KOPT-K1 (cell line): ENCODE data around the gene ANAPC5.
"Not testable (repeated sequence)": the region's sequence is repeated elsewhere in the genome, so short reads cannot be mapped to it uniquely, and the experiment has no call there.

Experiments
- H3K27ac ChIP-seq: fragments of 200-600 bp; sonication (generic); 2 replicates; pipeline ENCODE4 v1.5.1; 2016; ENCODE audit warnings: antibody characterized with exemption, mild to moderate bottlenecking, low read depth, low read length; ENCODE audit not compliant: poor library complexity, severe bottlenecking
- H3K36me3 ChIP-seq: fragments of 200-600 bp; sonication (generic); 2 replicates; pipeline ENCODE4 v1.5.1; 2017; ENCODE audit warnings: antibody characterized with exemption, mild to moderate bottlenecking, low read length, moderate library complexity; ENCODE audit not compliant: insufficient read depth
- H3K9me3 ChIP-seq: fragments of 200-600 bp; sonication (generic); 2 replicates; pipeline ENCODE4 v1.5.1; 2017; ENCODE audit warnings: antibody characterized with exemption, low read length, mild to moderate bottlenecking; ENCODE audit not compliant: insufficient read depth, poor library complexity, severe bottlenecking

Gene ANAPC5

DNA sequence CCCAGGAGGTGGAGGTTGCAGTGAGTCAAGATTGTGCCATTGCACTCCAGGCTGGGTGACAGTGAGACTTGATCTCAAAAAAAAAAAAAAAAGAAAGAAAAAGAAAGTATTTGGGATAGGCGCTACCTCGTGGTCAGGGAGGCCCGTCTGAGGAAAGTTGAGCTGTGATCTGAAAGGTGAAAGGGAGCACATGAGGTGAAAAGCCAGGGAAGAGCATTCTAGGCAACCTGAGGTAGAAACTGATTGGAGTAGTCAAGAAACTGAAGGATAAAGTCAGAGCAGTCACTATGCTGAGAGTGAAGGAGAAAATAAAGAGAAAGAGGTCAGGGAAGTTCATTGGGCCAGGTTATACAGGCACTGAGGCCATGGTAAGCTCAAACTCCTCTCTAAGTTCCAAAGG lies 7.7 kb downstream of the ANAPC5 start:
- Histone ChIP-seq H3K9me3 (no peaks in the 10 kb centered on the region), H3K36me3 (peaks cover 97% of the 10 kb centered on the region), H3K27ac (no peak overlapping the region)

DNA sequence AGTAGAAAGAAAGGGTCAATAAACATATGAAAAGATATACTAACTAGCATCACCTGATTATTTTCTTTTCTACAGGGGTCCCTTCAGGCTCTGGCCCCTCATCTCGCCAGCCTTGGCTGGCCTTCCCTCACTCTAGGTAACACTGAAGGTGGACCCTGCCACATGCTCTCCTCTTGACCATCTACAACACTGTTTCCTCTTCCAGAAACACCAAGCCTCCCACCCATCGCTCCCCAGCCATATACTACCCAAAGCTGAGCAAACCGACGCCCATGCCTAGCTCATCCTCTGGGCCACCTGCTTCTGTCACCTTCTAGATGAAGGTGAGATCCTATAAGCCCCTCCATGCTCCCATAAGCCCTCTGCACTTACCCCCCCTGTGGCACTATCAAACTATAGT lies 14.8 kb downstream of the ANAPC5 start:
- Histone ChIP-seq H3K27ac (no peak overlapping the region), H3K9me3 (no peaks in the 10 kb centered on the region), H3K36me3 (peaks cover 97% of the 10 kb centered on the region)

DNA sequence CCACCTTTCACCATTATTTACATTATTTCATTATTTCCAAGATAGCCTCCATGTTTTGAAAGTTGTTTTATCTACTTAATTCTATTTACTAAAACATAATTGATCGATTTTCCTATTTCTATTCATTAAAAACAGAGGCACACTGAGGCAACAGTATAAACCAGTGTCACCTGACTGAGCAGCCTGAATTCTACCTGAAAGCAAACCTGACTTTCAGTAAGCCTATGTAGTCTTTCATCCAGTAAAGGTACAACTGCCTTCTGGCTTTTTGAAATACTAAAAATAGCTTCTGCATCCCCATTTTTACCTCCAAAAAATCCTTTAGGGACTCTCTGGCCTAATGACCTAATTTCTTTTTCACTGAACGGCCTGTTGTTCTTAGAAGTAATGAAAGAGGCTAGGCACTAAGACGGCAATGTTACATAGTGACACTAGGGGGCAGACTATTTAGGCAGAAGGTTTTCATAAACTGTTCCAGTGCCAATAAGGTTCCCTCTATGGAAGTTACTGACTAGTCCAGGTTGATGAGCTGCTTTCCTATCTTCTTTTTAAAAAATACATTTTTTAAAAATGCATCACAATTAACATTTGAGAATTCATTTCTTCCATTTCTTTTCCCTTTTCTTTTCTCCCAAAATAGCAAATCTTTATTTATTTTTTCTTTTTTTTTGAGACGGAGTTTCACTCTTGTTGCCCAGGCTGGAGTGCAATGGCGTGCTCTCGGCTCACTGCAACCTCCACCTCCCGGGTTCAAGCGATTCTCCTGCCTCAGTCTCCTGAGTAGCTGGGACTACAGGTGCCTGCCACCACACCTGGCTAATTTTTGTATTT lies 17.5 kb downstream of the ANAPC5 start:
- H3K36me3 ChIP-seq: peaks cover 97% of the 10 kb centered on the region

DNA sequence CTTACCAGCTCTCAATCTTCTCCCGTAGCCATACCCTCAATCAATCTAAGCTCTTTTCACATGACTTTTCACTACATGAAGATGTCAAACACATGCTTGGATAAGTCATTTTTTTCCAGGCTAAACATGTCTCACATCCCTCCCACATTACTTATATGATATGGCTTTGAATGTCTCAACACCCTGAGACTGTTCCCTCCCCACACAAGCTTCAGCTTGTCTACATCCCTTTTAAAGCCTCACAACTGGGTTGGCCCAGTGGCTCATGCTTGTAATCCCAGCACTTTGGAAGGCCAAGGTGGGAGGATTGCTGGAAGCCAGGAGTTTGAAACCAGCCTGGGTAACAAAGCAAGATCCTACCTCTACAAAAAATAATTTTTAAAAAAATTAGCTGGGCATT lies 18.5 kb downstream of the ANAPC5 start:
- no peak overlapping the region for H3K27ac ChIP-seq
- H3K9me3 ChIP-seq: no peaks in the 10 kb centered on the region
- H3K36me3 ChIP-seq: peaks cover 97% of the 10 kb centered on the region

More for the DNA sequence above, 17.5 kb downstream of the ANAPC5 start:
- H3K9me3 ChIP-seq: no peaks in the 10 kb centered on the region
- H3K27ac ChIP-seq: no peak overlapping the region

DNA sequence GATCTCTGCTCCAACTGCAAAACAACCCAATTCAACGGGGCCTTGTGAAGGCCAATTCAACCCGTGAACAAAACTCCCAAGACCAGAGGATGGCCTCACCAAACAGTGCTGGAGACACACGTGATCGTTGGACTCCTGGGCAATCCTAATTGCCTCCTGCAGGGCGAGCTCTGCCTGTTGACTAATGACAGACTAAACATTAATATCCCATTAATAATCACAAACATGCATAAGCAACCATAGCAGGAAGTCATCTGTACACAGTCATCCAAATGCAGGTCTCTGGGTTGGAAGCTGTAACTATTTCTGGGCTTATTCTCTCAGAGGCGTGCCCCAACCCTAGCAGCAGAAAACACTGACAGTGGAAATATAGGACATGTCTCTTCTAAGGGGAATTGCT lies 21.0 kb downstream of the ANAPC5 start:
- Histone ChIP-seq H3K36me3 (peaks cover 100% of the 10 kb centered on the region), H3K27ac (no peak overlapping the region), H3K9me3 (no peaks in the 10 kb centered on the region)

DNA sequence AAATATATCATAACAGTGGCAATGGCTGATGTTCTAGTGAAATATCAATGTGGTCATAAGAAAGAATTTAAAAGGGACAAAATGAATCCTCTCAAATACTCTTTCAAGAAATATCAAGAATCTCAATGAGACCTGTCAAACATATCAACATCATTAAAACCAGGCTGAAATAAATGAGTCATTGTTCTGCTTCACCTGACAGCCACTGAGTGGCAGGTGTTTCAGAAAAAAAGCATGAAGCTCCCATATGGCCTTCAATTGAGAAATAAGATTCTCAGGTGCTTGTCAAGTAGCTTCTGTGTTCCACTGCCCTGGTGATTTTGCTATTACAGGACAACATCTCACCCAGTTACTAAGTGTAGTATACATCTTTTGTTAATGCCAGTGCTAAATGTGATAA lies 21.5 kb downstream of the ANAPC5 start:
- Histone ChIP-seq H3K9me3 (no peaks in the 10 kb centered on the region), H3K27ac (no peak overlapping the region), H3K36me3 (peaks cover 100% of the 10 kb centered on the region)

DNA sequence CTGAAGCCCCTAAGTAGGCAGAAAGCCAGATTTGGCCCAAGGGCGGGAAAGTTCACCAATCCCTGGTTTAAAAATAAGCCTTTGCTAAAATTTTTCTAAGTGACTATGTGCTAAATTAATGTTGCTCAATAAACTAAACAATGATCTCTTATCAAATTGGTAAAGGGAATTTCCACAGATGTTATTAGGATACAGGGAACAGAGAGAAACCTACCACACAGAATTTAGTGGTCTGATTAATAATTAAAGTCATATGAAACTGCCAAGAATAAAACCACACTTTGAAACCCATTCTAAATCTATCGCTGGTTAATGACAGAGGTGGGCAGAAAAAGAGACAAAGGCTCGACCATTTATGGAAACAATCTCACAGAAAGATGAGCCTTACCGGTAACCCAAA lies 22.0 kb downstream of the ANAPC5 start:
- H3K36me3 ChIP-seq: peaks cover 99% of the 10 kb centered on the region
- H3K9me3 ChIP-seq: no peaks in the 10 kb centered on the region
- H3K27ac ChIP-seq: no peak overlapping the region

DNA sequence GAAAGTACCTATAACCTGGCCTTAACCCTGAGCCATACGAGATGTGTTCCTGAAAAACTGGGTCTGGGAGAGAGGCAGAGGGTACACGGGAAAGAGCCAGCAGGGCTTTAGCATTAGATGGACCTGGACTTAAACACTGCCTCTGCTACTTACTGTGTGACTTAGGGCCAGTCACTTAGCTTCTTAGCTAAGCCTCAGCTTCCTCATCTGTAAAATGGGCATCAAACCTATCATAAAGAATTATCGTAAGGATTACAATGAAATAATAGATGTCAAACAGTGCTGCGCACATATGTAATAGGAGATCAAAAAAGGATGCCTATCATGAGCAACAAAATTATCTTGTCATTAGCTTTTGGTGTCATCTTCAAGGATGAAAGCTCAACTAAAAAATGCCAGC lies 23.6 kb downstream of the ANAPC5 start:
- Histone ChIP-seq H3K36me3 (peaks cover 99% of the 10 kb centered on the region), H3K9me3 (no peaks in the 10 kb centered on the region), H3K27ac (no peak overlapping the region)

DNA sequence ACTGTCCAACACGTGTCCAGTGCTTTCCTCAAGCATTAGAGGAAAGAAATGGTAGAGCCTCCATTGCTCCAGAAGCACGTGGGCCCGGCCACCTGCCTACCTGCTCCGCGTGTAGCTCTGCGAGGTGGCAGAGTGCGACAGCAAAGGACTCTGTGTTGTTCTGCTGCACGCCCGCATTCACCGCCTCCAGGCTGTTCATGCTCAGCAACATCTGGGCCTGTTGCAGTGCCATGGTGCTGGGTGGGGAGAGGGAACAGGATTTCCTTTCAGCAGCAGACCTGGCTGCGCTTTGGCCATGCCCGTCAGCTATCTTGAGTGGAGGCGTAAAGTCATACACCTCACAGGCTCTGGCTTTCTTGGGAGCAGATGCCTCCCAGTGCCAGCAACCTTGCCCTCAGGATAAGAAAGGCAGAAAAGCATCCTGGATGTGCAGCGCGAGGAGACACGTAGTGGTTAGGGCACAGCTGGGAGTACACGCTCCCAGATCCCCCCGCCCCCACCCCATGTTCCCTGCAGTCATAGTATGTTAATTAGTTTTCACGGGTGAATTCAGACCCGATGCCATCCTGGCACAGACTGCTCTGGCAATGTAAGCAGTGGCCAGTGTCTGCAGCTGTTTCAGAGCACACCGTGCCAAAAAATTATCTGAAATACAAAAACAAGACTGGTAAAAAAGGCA lies 25.1 kb downstream of the ANAPC5 start:
- Histone ChIP-seq H3K9me3 (no peaks in the 10 kb centered on the region), H3K36me3 (peaks cover 99% of the 10 kb centered on the region), H3K27ac (no peak overlapping the region)

DNA sequence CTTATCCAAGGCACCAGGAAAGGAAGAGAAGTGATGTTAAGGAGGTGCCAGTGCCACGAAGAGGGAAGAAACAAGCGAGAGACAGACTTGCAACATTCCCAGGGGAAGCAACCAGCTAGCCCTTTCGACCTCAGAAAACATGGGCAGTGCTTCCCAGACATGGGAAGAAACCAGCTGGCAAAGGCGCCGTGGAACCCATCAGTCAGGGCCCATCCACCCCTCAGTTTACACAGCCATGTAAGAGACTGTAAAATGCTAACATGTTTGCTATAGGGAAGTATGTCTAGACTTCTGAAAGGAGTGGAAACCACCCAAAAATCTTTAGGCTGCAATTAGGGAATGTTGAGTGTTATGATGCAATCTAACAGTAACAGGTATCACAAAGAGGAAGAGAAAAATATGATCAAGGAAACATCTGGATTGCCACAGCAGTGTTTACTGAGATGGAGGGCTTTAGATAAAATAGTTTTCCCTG lies 26.3 kb downstream of the ANAPC5 start:
- H3K27ac ChIP-seq: no peak overlapping the region

DNA sequence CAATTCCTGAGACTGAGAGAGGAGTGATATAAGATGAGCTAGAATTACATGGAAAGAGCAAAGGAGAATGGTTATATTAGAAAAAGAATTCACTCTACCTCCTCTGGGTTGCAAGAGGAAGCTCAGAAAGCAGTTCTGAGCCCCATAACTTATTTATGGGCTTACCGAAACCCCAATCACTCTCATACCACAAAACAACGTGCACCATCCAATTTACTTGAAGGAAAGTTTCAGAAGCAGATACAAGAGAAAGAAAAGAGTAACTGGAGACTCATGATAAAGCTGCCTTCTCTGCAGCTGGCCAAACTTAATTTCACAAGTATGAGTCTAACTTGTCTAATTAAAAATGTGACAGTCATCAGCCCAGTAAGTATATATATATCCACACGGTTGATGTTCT lies 28.3 kb downstream of the ANAPC5 start:
- H3K36me3 ChIP-seq: peaks cover 99% of the 10 kb centered on the region

More for the DNA sequence above, 26.3 kb downstream of the ANAPC5 start:
- Histone ChIP-seq H3K36me3 (peaks cover 99% of the 10 kb centered on the region), H3K9me3 (no peaks in the 10 kb centered on the region)

DNA sequence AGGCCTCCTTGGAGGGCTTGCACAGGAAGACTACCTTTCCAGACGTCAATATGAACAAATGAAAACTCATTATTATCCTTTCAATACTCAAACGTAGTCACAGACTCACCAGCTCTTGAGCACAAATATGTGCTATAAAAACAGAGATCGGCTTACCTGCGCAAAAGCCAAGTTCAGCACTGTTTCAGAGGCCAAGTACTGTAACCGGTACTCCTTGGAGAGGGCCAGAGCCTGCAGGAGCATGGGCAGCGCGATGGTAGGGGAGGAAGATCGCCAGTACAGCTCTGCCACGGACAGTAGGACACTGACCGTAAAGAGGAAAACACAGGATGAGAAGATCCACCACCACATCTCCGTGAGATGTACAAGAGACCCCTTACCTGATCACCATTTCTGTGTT lies 34.1 kb downstream of the ANAPC5 start:
- Histone ChIP-seq H3K36me3 (peaks cover 99% of the 10 kb centered on the region), H3K27ac (no peak overlapping the region), H3K9me3 (no peaks in the 10 kb centered on the region)

More for the DNA sequence above, 28.3 kb downstream of the ANAPC5 start:
- Histone ChIP-seq H3K9me3 (no peaks in the 10 kb centered on the region), H3K27ac (no peak overlapping the region)

DNA sequence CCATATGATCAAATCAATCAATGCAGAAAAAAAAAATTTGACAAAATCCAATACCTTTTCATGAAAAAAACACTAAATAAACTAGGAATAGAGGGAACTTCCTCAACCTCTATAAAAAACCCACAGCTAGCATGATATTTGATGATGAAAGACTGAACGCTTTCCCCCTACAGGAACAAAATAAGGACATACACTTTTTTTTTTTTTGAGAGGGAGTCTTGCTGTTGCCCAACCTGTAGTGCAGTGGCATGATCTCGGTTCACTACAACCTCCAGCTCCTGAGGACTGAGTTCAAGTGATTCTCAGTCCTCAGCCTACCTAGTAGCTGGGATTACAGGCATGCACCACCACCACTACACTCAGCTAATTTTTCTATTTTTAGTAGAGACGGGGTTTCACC lies 37.8 kb downstream of the ANAPC5 start:
- Histone ChIP-seq H3K9me3 (no peaks in the 10 kb centered on the region), H3K36me3 (peaks cover 99% of the 10 kb centered on the region), H3K27ac (no peak overlapping the region)

DNA sequence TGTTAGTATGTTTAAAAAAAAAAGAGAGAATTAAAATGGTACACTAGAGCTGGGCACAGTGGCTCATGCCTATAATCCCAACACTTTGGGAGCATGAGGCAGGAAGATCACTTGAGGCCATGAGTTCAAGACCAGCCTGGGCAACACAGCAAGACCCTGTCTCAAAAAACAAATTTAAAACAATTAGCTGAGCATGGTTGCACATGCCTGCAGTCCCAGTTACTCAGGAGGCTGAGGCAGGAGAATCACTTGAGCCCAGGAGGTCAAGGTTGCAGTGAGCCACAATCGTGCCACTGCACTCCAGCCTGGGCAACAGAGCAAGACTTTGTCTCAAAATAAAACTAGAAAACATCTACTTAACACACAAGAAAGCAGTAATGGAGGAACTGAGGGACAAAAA lies 42.0 kb downstream of the ANAPC5 start:
- peaks cover 77% of the 10 kb centered on the region for H3K36me3 ChIP-seq
- H3K27ac ChIP-seq, H3K9me3 ChIP-seq: not testable (repeated sequence)

DNA sequence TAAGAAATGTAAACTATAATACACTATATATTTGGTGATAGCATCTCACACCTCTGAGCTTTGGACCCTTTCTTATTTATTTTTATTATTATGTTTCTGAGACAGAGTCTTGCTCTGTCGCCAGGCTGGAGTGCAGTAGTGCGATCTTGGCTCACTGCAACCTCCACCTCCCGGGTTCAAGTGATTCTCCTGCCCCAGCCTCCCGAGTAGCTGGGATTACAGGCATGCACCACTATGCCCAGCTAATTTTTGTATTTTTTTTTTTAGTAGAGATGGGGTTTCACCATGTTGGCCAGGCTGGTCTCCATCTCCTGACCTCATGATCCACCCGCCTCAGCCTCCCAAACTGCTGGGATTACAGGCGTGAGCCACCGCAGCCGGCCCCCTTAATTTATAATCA lies 44.8 kb downstream of the ANAPC5 start:
- not testable (repeated sequence) for H3K9me3 ChIP-seq, H3K27ac ChIP-seq
- H3K36me3 ChIP-seq: peaks cover 50% of the 10 kb centered on the region

DNA sequence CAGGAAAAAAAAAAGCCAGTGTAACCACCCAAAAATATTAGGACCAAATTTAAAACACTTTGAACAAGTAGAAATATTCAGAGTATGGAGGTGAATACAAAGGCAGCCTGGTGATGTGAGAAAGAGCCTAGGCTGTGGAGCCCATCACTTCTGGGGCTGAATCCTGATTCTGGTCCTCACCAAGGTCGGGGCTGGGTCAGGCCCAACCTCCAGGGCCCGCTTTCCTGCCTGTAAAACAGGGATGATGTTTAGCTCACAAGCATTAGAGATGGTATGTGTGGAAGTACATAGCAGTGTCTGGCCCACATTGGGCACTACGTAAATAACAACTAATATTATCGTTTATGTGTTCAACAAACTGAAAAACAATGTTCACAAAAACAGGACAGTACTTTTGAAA lies 47.9 kb downstream of the ANAPC5 start:
- Histone ChIP-seq H3K27ac (no peak overlapping the region), H3K9me3 (no peaks in the 10 kb centered on the region), H3K36me3 (peaks cover 19% of the 10 kb centered on the region)
